DOHH2 (cell line): Measurements from ENCODE around the gene P2RX7.

Source experiments
- H3F3A ChIP-seq: fragments of 200-600 bp; sonication (generic), shearing (Covaris generic); 2 replicates; pipeline ENCODE4 v1.6.0; 2016; ENCODE audit warnings: antibody characterized with exemption, mild to moderate bottlenecking; ENCODE audit not compliant: control insufficient read depth, insufficient read depth
- H3K27ac ChIP-seq: fragments of 200-600 bp; sonication (generic); 2 replicates; pipeline ENCODE4 v1.5.1; 2014; ENCODE audit warnings: low read depth, mild to moderate bottlenecking, low read length, moderate library complexity
- H3K27me3 ChIP-seq: fragments of 200-600 bp; sonication (generic); 2 replicates; pipeline ENCODE4 v1.6.1; 2014; ENCODE audit warnings: mild to moderate bottlenecking, low read length, mixed read lengths; ENCODE audit not compliant: control insufficient read depth
- H3K36me3 ChIP-seq: fragments of 200-600 bp; sonication (generic); 2 replicates; pipeline ENCODE4 v1.6.1; 2014; ENCODE audit warnings: mild to moderate bottlenecking, low read length, moderate library complexity, mixed read lengths; ENCODE audit not compliant: control insufficient read depth
- H3K4me1 ChIP-seq: fragments of 200-600 bp; sonication (generic); 2 replicates; pipeline ENCODE4 v1.6.1; 2014; ENCODE audit warnings: mild to moderate bottlenecking, low read length, mixed read lengths; ENCODE audit not compliant: control insufficient read depth
- H3K4me2 ChIP-seq: fragments of 200-600 bp; sonication (generic); 2 replicates; pipeline ENCODE4 v1.6.0; 2014; ENCODE audit warnings: mild to moderate bottlenecking, low read length, moderate library complexity
- H3K4me3 ChIP-seq: fragments of 200-600 bp; sonication (generic); 2 replicates; pipeline ENCODE4 v1.5.1; 2014; ENCODE audit warnings: mild to moderate bottlenecking, low read length, mixed read lengths
- H3K79me2 ChIP-seq: fragments of 200-600 bp; sonication (generic); 2 replicates; pipeline ENCODE4 v1.6.1; 2014; ENCODE audit warnings: mild to moderate bottlenecking, low read length, mixed read lengths; ENCODE audit not compliant: control insufficient read depth
- H3K9me2 ChIP-seq: fragments of 200-600 bp; sonication (generic); replicated peaks from 2 replicates; pipeline ENCODE4 v1.6.1; 2014; ENCODE audit warnings: mild to moderate bottlenecking, low read length, mixed read lengths; ENCODE audit not compliant: control insufficient read depth
- H3K9me3 ChIP-seq: fragments of 200-600 bp; sonication (generic); 2 replicates; pipeline ENCODE4 v1.6.1; 2014; ENCODE audit warnings: antibody characterized with exemption, low read length, mixed read lengths; ENCODE audit not compliant: control insufficient read depth, insufficient read depth
- H4K20me1 ChIP-seq: fragments of 200-600 bp; sonication (generic); 2 replicates; pipeline ENCODE4 v1.6.0; 2014; ENCODE audit warnings: low read depth, mild to moderate bottlenecking, antibody characterized with exemption, low read length, moderate library complexity; ENCODE audit not compliant: control insufficient read depth, insufficient read depth
- CTCF ChIP-seq: fragments of 200-600 bp; sonication (generic); IDR thresholded peaks from one replicate; pipeline ENCODE4 v1.5.1; 2014; ENCODE audit warnings: antibody characterized with exemption, mild to moderate bottlenecking, low read depth, low read length; ENCODE audit not compliant: poor library complexity, severe bottlenecking
- EZH2phosphoT487 ChIP-seq: fragments of 200-600 bp; sonication (generic); IDR thresholded peaks from 2 replicates; pipeline ENCODE4 v1.6.1; 2017; ENCODE audit warnings: borderline replicate concordance, mild to moderate bottlenecking, antibody characterized with exemption, low read length, moderate library complexity, mixed read lengths

Gene P2RX7

GRCh38 chr12:121166356-121166755, 33.7 kb downstream of the P2RX7 start:
- Histone ChIP-seq H3K36me3 (no peaks in the 10 kb centered on the region), H3K4me1 (no peaks in the 10 kb centered on the region), H3F3A (no peaks in the 10 kb centered on the region), H4K20me1 (no peaks in the 10 kb centered on the region), H3K27ac (no peak overlapping the region), H3K4me2 (no peak overlapping the region), H3K27me3 (no peaks in the 10 kb centered on the region), H3K4me3 (no peak overlapping the region), H3K79me2 (no peaks in the 10 kb centered on the region), H3K9me3 (no peaks in the 10 kb centered on the region), H3K9me2 (no peaks in the 10 kb centered on the region)
- TF ChIP-seq EZH2phosphoT487 = no peak
- no peak for TF ChIP-seq CTCF

- no peak for TF ChIP-seq CTCF
- no peak for TF ChIP-seq EZH2phosphoT487
- H3K27ac ChIP-seq = no peak overlapping the region
- no peak overlapping the region for H3K4me2 ChIP-seq
- H3K9me3 ChIP-seq = no peaks in the 10 kb centered on the region
- no peaks in the 10 kb centered on the region for H3K9me2 ChIP-seq
- H3K36me3 ChIP-seq = no peaks in the 10 kb centered on the region
- no peaks in the 10 kb centered on the region for H4K20me1 ChIP-seq
- H3K79me2 ChIP-seq = no peaks in the 10 kb centered on the region
- no peaks in the 10 kb centered on the region for H3K27me3 ChIP-seq
- no peaks in the 10 kb centered on the region for H3K4me1 ChIP-seq
- H3F3A ChIP-seq = no peaks in the 10 kb centered on the region
- H3K4me3 ChIP-seq = no peak overlapping the region
These were observed 34.6 kb downstream of the P2RX7 start for GRCh38 chr12:121167232-121167820.

- Histone ChIP-seq H3K36me3 (no peaks in the 10 kb centered on the region), H3K27me3 (no peaks in the 10 kb centered on the region), H3K4me3 (no peak overlapping the region), H3K79me2 (no peaks in the 10 kb centered on the region), H3K4me2 (no peak overlapping the region), H3K4me1 (no peaks in the 10 kb centered on the region), H3F3A (no peaks in the 10 kb centered on the region), H3K27ac (no peak overlapping the region), H3K9me3 (no peaks in the 10 kb centered on the region), H3K9me2 (no peaks in the 10 kb centered on the region), H4K20me1 (no peaks in the 10 kb centered on the region)
- TF ChIP-seq CTCF (no peak), EZH2phosphoT487 (no peak)
These were observed 35.3 kb downstream of the P2RX7 start for GRCh38 chr12:121167951-121168350.
